Fibroblast of lung (primary cell): ENCODE results near the gene CEMIP. TPM values are rescaled to one million over a fixed set of nuclear protein-coding genes. Genes with fewer than 3 reads are reported as not detected.

Experiments
- DNase-seq, 2 donors: peaks; one replicate each; pipeline versions ENCODE4 v3.0.0 to v3.0.0-alpha.2; 2010; ENCODE audit warnings: low read depth in 2 of 2
- H2AFZ ChIP-seq: 2 replicates; pipeline ENCODE4 v1.5.1; 2012; ENCODE audit warnings: low read length, control low read depth, inconsistent platforms
- H3K27ac ChIP-seq: 2 replicates; pipeline ENCODE4 v1.5.1; 2011; ENCODE audit warnings: low read length, control low read depth; ENCODE audit not compliant: insufficient read depth
- H3K27me3 ChIP-seq: 2 replicates; pipeline ENCODE4 v1.5.1; 2011; ENCODE audit warnings: mild to moderate bottlenecking, low read length; ENCODE audit not compliant: control insufficient read depth, insufficient read depth
- H3K36me3 ChIP-seq: 2 replicates; pipeline ENCODE4 v1.5.1; 2011; ENCODE audit warnings: low read length; ENCODE audit not compliant: control insufficient read depth, insufficient read depth
- H3K4me1 ChIP-seq: 2 replicates; pipeline ENCODE4 v1.5.1; 2011; ENCODE audit warnings: low read length; ENCODE audit not compliant: control insufficient read depth, insufficient read depth; ENCODE audit errors: extremely low read depth
- H3K4me2 ChIP-seq: 2 replicates; pipeline ENCODE4 v1.5.1; 2011; ENCODE audit warnings: low read length, control low read depth; ENCODE audit not compliant: insufficient read depth; ENCODE audit errors: extremely low read depth
- H3K4me3 ChIP-seq, 4 experiments: fragments of 200-600 bp in 1 of 4; sonication (generic) in 1 of 4; replicated peaks in 1 of 4; 2 replicates each; pipeline ENCODE4 v1.5.1; 2011 to 2016; ENCODE audit warnings: low read length in 4 of 4, low read depth in 3 of 4, mild to moderate bottlenecking in 3 of 4, control low read depth in 2 of 4, inconsistent platforms in 1 of 4, mixed read lengths in 1 of 4; ENCODE audit not compliant: insufficient read depth in 1 of 4; ENCODE audit errors: control extremely low read depth in 1 of 4
- H3K79me2 ChIP-seq: 2 replicates; pipeline ENCODE4 v1.5.1; 2012; ENCODE audit warnings: mild to moderate bottlenecking, low read length, inconsistent platforms; ENCODE audit not compliant: control insufficient read depth, insufficient read depth
- H3K9ac ChIP-seq: 2 replicates; pipeline ENCODE4 v1.5.1; 2011; ENCODE audit warnings: mild to moderate bottlenecking, low read length, control low read depth; ENCODE audit not compliant: insufficient read depth
- H3K9me3 ChIP-seq: 2 replicates; pipeline ENCODE4 v1.5.1; 2012; ENCODE audit warnings: low read depth, low read length; ENCODE audit not compliant: control insufficient read depth, insufficient read depth
- H4K20me1 ChIP-seq: 2 replicates; pipeline ENCODE4 v1.5.1; 2011; ENCODE audit warnings: low read length; ENCODE audit not compliant: control insufficient read depth, insufficient read depth; ENCODE audit errors: extremely low read depth
- EZH2 ChIP-seq: IDR thresholded peaks from 2 replicates; pipeline ENCODE4 v1.5.1; 2012; ENCODE audit warnings: low read length, control low read depth, mild to moderate bottlenecking; ENCODE audit errors: missing control alignments
- polyA plus RNA-seq, 2 donors: library from polyadenylated mRNA; depleted of rRNA in 1 of 2; stranded (reverse) in 1 of 2; unstranded in 1 of 2; fragments of >200 nt; gene quantifications; 2 replicates each; pipeline ENCODE4 v1.2.1, GENCODE V29; 2011 to 2012; ENCODE audit warnings: missing spikeins in 1 of 2
- total RNA-seq: library from RNA; depleted of rRNA; stranded (reverse); fragments of >200 nt; gene quantifications from 2 replicates; pipeline ENCODE4 v1.2.1, GENCODE V29; 2014
- TF ChIP-seq, protein P1 (sequence below), 2 donors: IDR thresholded peaks in 1 of 2; conservative IDR thresholded peaks in 1 of 2; 1 replicate in 1 of 2; 2 replicates in 1 of 2; pipeline ENCODE4 v1.5.1; 2011 to 2012; ENCODE audit warnings: low read length in 2 of 2, control low read depth in 1 of 2, inconsistent platforms in 1 of 2, low read depth in 1 of 2, mild to moderate bottlenecking in 1 of 2

CEMIP gene
- total and polyA plus RNA-seq, 2 donors (not counting 1 experiment from before 2014, with no cell fraction given) = 946 to 1,190 TPM

DNA sequence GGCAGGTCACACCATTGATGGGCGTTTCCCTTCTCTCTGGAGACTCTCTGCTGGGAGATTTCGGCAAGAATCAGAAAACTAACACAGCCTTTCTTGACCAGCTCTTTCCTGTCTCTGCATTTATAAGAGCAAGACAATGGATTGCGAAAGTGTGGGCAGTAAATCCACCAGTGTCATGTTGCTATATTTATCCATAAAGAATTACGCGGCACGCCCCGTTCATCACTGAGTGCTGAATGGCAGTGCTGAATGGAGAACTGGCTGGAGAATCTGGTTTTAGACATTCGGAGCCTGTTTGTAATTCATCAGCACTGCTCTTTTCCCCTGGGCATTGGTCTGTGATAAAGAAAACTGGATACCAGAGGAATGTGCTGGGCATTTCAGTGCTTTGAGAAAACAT lies 2.0 kb upstream of the CEMIP start:
- Histone ChIP-seq H3K4me1 (peaks cover 15% of the 10 kb centered on the region), H3K9me3 (no peaks in the 10 kb centered on the region), H4K20me1 (peaks cover 2% of the 10 kb centered on the region), H2AFZ (no peak overlapping the region), H3K27me3 (no peaks in the 10 kb centered on the region), H3K36me3 (peaks cover 4% of the 10 kb centered on the region), H3K79me2 (peaks cover 11% of the 10 kb centered on the region), H3K4me3 (no peak overlapping the region), H3K27ac (peak overlapping the region; percentile 39), H3K4me2 (no peak overlapping the region), H3K9ac (no peak overlapping the region)
- peak; percentile 75 to 79 for DNase-seq
- TF ChIP-seq, protein P1, sequence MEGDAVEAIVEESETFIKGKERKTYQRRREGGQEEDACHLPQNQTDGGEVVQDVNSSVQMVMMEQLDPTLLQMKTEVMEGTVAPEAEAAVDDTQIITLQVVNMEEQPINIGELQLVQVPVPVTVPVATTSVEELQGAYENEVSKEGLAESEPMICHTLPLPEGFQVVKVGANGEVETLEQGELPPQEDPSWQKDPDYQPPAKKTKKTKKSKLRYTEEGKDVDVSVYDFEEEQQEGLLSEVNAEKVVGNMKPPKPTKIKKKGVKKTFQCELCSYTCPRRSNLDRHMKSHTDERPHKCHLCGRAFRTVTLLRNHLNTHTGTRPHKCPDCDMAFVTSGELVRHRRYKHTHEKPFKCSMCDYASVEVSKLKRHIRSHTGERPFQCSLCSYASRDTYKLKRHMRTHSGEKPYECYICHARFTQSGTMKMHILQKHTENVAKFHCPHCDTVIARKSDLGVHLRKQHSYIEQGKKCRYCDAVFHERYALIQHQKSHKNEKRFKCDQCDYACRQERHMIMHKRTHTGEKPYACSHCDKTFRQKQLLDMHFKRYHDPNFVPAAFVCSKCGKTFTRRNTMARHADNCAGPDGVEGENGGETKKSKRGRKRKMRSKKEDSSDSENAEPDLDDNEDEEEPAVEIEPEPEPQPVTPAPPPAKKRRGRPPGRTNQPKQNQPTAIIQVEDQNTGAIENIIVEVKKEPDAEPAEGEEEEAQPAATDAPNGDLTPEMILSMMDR (conservative IDR thresholded peaks at IDR 0.05 in 1 of 2, IDR thresholded peaks at IDR 0.05 in 1 of 2; ENCODE audit: low read depth in 1 of 2, low read length in 2 of 2) = no peak
- no peak for TF ChIP-seq EZH2

DNA sequence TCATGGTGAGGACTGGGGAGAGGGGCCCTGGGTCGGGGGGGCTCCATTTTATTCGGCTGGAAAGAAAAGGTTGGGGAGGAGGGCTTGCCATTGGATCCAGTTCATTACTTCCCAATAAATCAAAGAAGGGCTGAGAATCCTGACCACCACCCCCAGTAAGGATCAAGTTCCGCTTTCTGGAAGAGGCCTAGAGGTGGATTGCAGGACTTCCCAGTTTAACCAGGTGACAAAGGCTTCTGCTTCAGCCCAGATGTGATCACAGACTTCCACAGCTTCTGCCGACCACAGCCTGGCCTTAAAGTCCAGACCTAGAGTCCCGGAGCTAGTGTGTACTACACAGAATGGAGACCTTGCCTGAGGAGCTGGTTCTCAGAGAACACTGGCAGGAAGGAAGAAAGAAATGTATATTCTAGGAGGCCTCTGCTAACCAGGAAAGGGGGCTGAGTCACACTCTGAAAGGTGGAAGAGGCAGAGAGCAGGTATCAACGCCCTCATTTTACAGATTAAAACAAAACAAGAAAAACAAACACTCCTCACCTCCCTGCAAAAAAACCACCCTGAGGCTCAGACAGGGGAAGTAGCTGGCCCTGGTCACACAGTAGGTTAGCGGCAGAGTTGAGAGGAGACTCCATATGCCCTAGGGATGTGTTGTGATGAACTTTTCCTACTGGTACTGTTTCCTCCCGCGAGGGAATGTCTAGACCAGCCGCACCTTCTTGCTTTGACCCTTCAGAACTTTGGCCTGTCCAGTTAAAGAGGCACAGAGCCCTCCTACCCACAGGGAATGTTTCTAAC lies 1.1 kb upstream of the CEMIP start:
- Histone ChIP-seq H2AFZ (no peak overlapping the region), H3K9ac (no peak overlapping the region)

DNA sequence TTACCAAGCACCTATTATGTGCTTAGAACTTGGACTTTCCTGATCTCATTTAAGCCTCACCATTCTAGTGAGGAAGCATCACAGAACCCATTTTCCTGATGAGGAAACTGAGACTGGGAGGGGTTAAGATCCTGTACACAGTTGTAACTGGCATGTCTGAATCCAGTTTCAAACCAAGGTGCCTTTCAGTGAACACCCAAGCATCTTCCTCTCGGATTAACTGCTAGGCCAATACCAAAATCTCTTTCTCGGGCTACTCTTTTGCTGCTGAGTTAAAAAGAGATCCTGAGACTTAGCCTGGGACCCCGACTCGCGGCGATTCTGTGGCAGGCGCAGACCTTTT lies 578 bp upstream of the CEMIP start:
- no peak for DNase-seq
- Histone ChIP-seq H3K4me2 (peak overlapping the region; percentile 42), H3K36me3 (peaks cover 4% of the 10 kb centered on the region), H4K20me1 (peaks cover 2% of the 10 kb centered on the region), H3K4me1 (peaks cover 13% of the 10 kb centered on the region), H3K4me3 (peak overlapping the region in 1 of 4 experiments; percentile 82), H3K79me2 (peaks cover 15% of the 10 kb centered on the region), H2AFZ (no peak overlapping the region), H3K9me3 (no peaks in the 10 kb centered on the region), H3K27me3 (no peaks in the 10 kb centered on the region), H3K27ac (no peak overlapping the region), H3K9ac (no peak overlapping the region)
- TF ChIP-seq, protein P1 (conservative IDR thresholded peaks at IDR 0.05 in 1 of 2, IDR thresholded peaks at IDR 0.05 in 1 of 2; ENCODE audit: low read depth in 1 of 2, low read length in 2 of 2) = no peak
- TF ChIP-seq EZH2 = no peak

More for the DNA sequence above, 1.1 kb upstream of the CEMIP start:
- no peak overlapping the region for H3K4me3 ChIP-seq
- peaks cover 14% of the 10 kb centered on the region for H3K4me1 ChIP-seq
- H3K27me3 ChIP-seq = no peaks in the 10 kb centered on the region
- H3K36me3 ChIP-seq = peaks cover 4% of the 10 kb centered on the region
- TF ChIP-seq, protein P1 (conservative IDR thresholded peaks at IDR 0.05 in 1 of 2, IDR thresholded peaks at IDR 0.05 in 1 of 2; ENCODE audit: low read depth in 1 of 2, low read length in 2 of 2) = no peak
- no peak for TF ChIP-seq EZH2
- peaks cover 13% of the 10 kb centered on the region for H3K79me2 ChIP-seq
- no peaks in the 10 kb centered on the region for H3K9me3 ChIP-seq
- peaks cover 2% of the 10 kb centered on the region for H4K20me1 ChIP-seq
- DNase-seq = no peak
- H3K27ac ChIP-seq = peak overlapping the region; percentile 39
- peak overlapping the region; percentile 42 for H3K4me2 ChIP-seq
